H9 (cell line): ENCODE data around the gene MAN1A1. TPM values are rescaled to one million over a fixed set of nuclear protein-coding genes. Genes with fewer than 3 reads are reported as not detected.

Experiments
- DNase-seq: peaks from one replicate; pipeline ENCODE4 v3.0.0-alpha.2; 2017
- H2AFZ ChIP-seq: one replicate; pipeline ENCODE4 v1.6.1; 2013; ENCODE audit warnings: mild to moderate bottlenecking, low read length, control low read depth, moderate library complexity
- H2AK5ac ChIP-seq: 2 replicates; pipeline ENCODE4 v1.6.1; 2013; ENCODE audit warnings: low read length, control low read depth, mixed read lengths; ENCODE audit not compliant: insufficient read length
- H2BK120ac ChIP-seq: one replicate; pipeline ENCODE4 v1.6.1; 2013; ENCODE audit warnings: low read depth, mild to moderate bottlenecking, low read length, control low read depth, inconsistent platforms; ENCODE audit not compliant: poor library complexity, severe bottlenecking
- H2BK12ac ChIP-seq: 2 replicates; pipeline ENCODE4 v1.6.1; 2013; ENCODE audit warnings: low read length, control low read depth, mixed read lengths, low read depth; ENCODE audit not compliant: insufficient read length
- H2BK15ac ChIP-seq: 2 replicates; pipeline ENCODE4 v1.6.1; 2013; ENCODE audit warnings: low read depth, low read length, control low read depth
- H2BK20ac ChIP-seq: one replicate; pipeline ENCODE4 v1.6.1; 2013; ENCODE audit warnings: low read depth, mild to moderate bottlenecking, low read length, control low read depth, inconsistent platforms; ENCODE audit not compliant: poor library complexity, severe bottlenecking
- H2BK5ac ChIP-seq: 2 replicates; pipeline ENCODE4 v1.6.1; 2013; ENCODE audit warnings: low read length, control low read depth, mixed read lengths; ENCODE audit not compliant: insufficient read length
- H3K14ac ChIP-seq: 2 replicates; pipeline ENCODE4 v1.6.1; 2013; ENCODE audit warnings: low read length, control low read depth; ENCODE audit not compliant: insufficient read depth
- H3K18ac ChIP-seq: 2 replicates; pipeline ENCODE4 v1.6.1; 2013; ENCODE audit warnings: low read depth, mild to moderate bottlenecking, mixed read lengths, low read length, control low read depth; ENCODE audit not compliant: insufficient read length
- H3K23ac ChIP-seq: 2 replicates; pipeline ENCODE4 v1.6.1; 2013; ENCODE audit warnings: low read length, control low read depth, mixed read lengths, low read depth; ENCODE audit not compliant: insufficient read length
- H3K23me2 ChIP-seq: 2 replicates; pipeline ENCODE4 v1.6.1; 2013; ENCODE audit warnings: low read depth, mild to moderate bottlenecking, mixed read lengths, low read length, control low read depth; ENCODE audit not compliant: insufficient read length, poor library complexity, severe bottlenecking
- H3K27ac ChIP-seq: 2 replicates; pipeline ENCODE4 v1.5.1; 2013; ENCODE audit warnings: low read length, control low read depth, mixed read lengths, low read depth; ENCODE audit not compliant: insufficient read length
- H3K27me3 ChIP-seq: 2 replicates; pipeline ENCODE4 v1.6.1; 2013; ENCODE audit warnings: low read length, control low read depth, inconsistent platforms; ENCODE audit not compliant: insufficient read depth
- H3K4ac ChIP-seq: 2 replicates; pipeline ENCODE4 v1.6.1; 2013; ENCODE audit warnings: low read depth, mild to moderate bottlenecking, control low read depth, inconsistent platforms, low read length, moderate library complexity
- H3K4me1 ChIP-seq: 2 replicates; pipeline ENCODE4 v1.6.1; 2013; ENCODE audit warnings: low read length, control low read depth, inconsistent platforms; ENCODE audit not compliant: insufficient read depth
- H3K4me2 ChIP-seq: 2 replicates; pipeline ENCODE4 v1.6.1; 2013; ENCODE audit warnings: low read length, control low read depth, mixed read lengths; ENCODE audit not compliant: insufficient read length, insufficient read depth
- H3K56ac ChIP-seq: 2 replicates; pipeline ENCODE4 v1.6.1; 2013; ENCODE audit warnings: low read depth, mild to moderate bottlenecking, mixed read lengths, low read length, control low read depth; ENCODE audit not compliant: insufficient read length
- H3K79me1 ChIP-seq: 2 replicates; pipeline ENCODE4 v1.6.1; 2013; ENCODE audit warnings: low read depth, mild to moderate bottlenecking, moderate library complexity, low read length, control low read depth, inconsistent platforms; ENCODE audit not compliant: insufficient read depth, poor library complexity, severe bottlenecking
- H3K79me2 ChIP-seq: 2 replicates; pipeline ENCODE4 v1.6.1; 2013; ENCODE audit warnings: low read length, control low read depth, inconsistent platforms; ENCODE audit not compliant: insufficient read depth
- H3K9ac ChIP-seq: 2 replicates; pipeline ENCODE4 v1.6.1; 2013; ENCODE audit warnings: low read length, control low read depth, mixed read lengths; ENCODE audit not compliant: insufficient read length; ENCODE audit errors: extremely low read depth
- H3K9me3 ChIP-seq: one replicate; pipeline ENCODE4 v1.6.1; 2013; ENCODE audit warnings: low read depth, low read length, inconsistent platforms; ENCODE audit not compliant: control insufficient read depth
- H3T11ph ChIP-seq: one replicate; pipeline ENCODE4 v1.6.1; 2013; ENCODE audit warnings: mild to moderate bottlenecking, low read length, control low read depth, inconsistent platforms
- H4K20me1 ChIP-seq: one replicate; pipeline ENCODE4 v1.6.1; 2013; ENCODE audit not compliant: control insufficient read depth, insufficient read length, insufficient read depth
- H4K5ac ChIP-seq: 2 replicates; pipeline ENCODE4 v1.6.1; 2013; ENCODE audit warnings: low read depth, mild to moderate bottlenecking, mixed read lengths, low read length, control low read depth; ENCODE audit not compliant: insufficient read length
- H4K8ac ChIP-seq: replicated peaks from 2 replicates; pipeline ENCODE4 v1.6.1; 2013; ENCODE audit warnings: low read length, control low read depth, mixed read lengths, low read depth; ENCODE audit not compliant: insufficient read length
- H4K91ac ChIP-seq: 2 replicates; pipeline ENCODE4 v1.6.1; 2013; ENCODE audit warnings: low read depth, mild to moderate bottlenecking, moderate library complexity, mixed read lengths, low read length, control low read depth; ENCODE audit not compliant: insufficient read length
- H3K27ac Mint-ChIP-seq, 3 experiments: 2 replicates in 2 of 3; 3 replicates in 1 of 3; pipeline ENCODE4 v1.8.0; 2020 to 2021; ENCODE audit warnings: mixed read lengths in 3 of 3, mild to moderate bottlenecking in 1 of 3, moderate library complexity in 1 of 3
- H3K27me3 Mint-ChIP-seq: 2 replicates; pipeline ENCODE4 v1.8.0; 2021; ENCODE audit warnings: low read depth, mild to moderate bottlenecking, moderate library complexity, mixed read lengths
- H3K36me3 Mint-ChIP-seq, 3 experiments: 2 replicates in 2 of 3; 3 replicates in 1 of 3; pipeline ENCODE4 v1.8.0; 2020 to 2021; ENCODE audit warnings: low read depth in 3 of 3, mixed read lengths in 3 of 3; ENCODE audit not compliant: insufficient read depth in 1 of 3
- H3K4me1 Mint-ChIP-seq, 2 experiments: 2 replicates each; pipeline ENCODE4 v1.8.0; 2020; ENCODE audit warnings: mixed read lengths in 2 of 2
- H3K4me3 Mint-ChIP-seq, 2 experiments: 2 replicates in 1 of 2; 3 replicates in 1 of 2; pipeline ENCODE4 v1.8.0; 2020 to 2021; ENCODE audit warnings: mild to moderate bottlenecking in 2 of 2, mixed read lengths in 2 of 2, moderate library complexity in 1 of 2
- H3K9me3 Mint-ChIP-seq, 2 experiments: 2 replicates in 1 of 2; 3 replicates in 1 of 2; pipeline ENCODE4 v1.8.0; 2020; ENCODE audit warnings: mild to moderate bottlenecking in 2 of 2, mixed read lengths in 2 of 2, moderate library complexity in 1 of 2
- CTCF ChIP-seq: fragments of 200-600 bp; sonication (generic); conservative IDR thresholded peaks from 3 replicates; pipeline ENCODE4 v1.8.0; 2021; ENCODE audit warnings: antibody characterized with exemption, mild to moderate bottlenecking
- WGBS: extraction: QIAGEN DNeasy Blood & Tissue Kit; methylation state at CpG from one replicate; pipeline ENCODE4 v1.1.7; 2013; ENCODE audit warnings: missing lambda C conversion rate, low lambda C conversion rate, mixed read lengths; ENCODE audit not compliant: insufficient read length; ENCODE audit errors: extremely low coverage; 5-methylcytosine and 5-hydroxymethylcytosine counted together
- total RNA-seq: library from RNA; stranded (reverse); gene quantifications from 2 replicates; pipeline ENCODE4 v1.2.1, GENCODE V29; 2021

MAN1A1 gene
- total RNA-seq, 1 experiment from 2014 or later, result 1.6 TPM

- H4K5ac ChIP-seq, result no peak overlapping the region
- no CpG with 5 or more reads among the region's 8 CpGs for WGBS
- no peaks in the 10 kb centered on the region for H3K79me1 ChIP-seq
- no peaks in the 10 kb centered on the region for H3K9me3 Mint-ChIP-seq
- no peak overlapping the region for H3K23ac ChIP-seq
- no peak overlapping the region for H2BK20ac ChIP-seq
- H4K20me1 ChIP-seq, result no peaks in the 10 kb centered on the region
- no peaks in the 10 kb centered on the region for H3K27me3 Mint-ChIP-seq
- H3T11ph ChIP-seq, result no peak overlapping the region
- H3K27ac ChIP-seq, result no peak overlapping the region
- no peaks in the 10 kb centered on the region; the same call in 1 of the 2 replicates for H3K4me1 ChIP-seq
- H3K9me3 ChIP-seq, result no peaks in the 10 kb centered on the region
- H3K4me2 ChIP-seq, result no peak overlapping the region
- H3K4me3 Mint-ChIP-seq, result no peak overlapping the region
- no peaks in the 10 kb centered on the region for H3K79me2 ChIP-seq
- H3K4me1 Mint-ChIP-seq, result peaks cover 3 to 8% of the 10 kb centered on the region in 2 experiments; a peak in 2 of 4 replicates
- H3K36me3 Mint-ChIP-seq, result no peaks in the 10 kb centered on the region
- no peak overlapping the region for H3K4ac ChIP-seq
- no peaks in the 10 kb centered on the region for H3K27me3 ChIP-seq
- H2AFZ ChIP-seq, result no peak overlapping the region
- H4K91ac ChIP-seq, result no peak overlapping the region
- H2BK5ac ChIP-seq, result no peak overlapping the region
- no peak overlapping the region for H3K14ac ChIP-seq
- no peak for TF ChIP-seq CTCF
- no peak overlapping the region for H3K9ac ChIP-seq
- no peak overlapping the region for H3K56ac ChIP-seq
- H2BK15ac ChIP-seq, result no peak overlapping the region
- no peak overlapping the region for H2BK120ac ChIP-seq
- no peak overlapping the region for H4K8ac ChIP-seq
- H2AK5ac ChIP-seq, result no peak overlapping the region
- H3K27ac Mint-ChIP-seq, result peak overlapping the region in 2 of 3 experiments; percentile 27 to 42; a peak in 2 of 7 replicates
- no peak overlapping the region for H2BK12ac ChIP-seq
- no peak overlapping the region for H3K18ac ChIP-seq
- no peak for DNase-seq
- no peaks in the 10 kb centered on the region for H3K23me2 ChIP-seq
These were observed 37.9 kb downstream of the MAN1A1 start for GRCh38 chr6:119311514-119312142.
